ENCODE measurements around the gene TRIM37. TPM values are rescaled to one million over a fixed set of nuclear protein-coding genes. Genes with fewer than 3 reads are reported as not detected.

The TRIM37 gene
- total and polyA plus RNA-seq, 2 of the 8 experiments (the other 6 are each of a cell fraction or from before 2014, with no cell fraction given) = 38.2 to 57.0 TPM

DNA sequence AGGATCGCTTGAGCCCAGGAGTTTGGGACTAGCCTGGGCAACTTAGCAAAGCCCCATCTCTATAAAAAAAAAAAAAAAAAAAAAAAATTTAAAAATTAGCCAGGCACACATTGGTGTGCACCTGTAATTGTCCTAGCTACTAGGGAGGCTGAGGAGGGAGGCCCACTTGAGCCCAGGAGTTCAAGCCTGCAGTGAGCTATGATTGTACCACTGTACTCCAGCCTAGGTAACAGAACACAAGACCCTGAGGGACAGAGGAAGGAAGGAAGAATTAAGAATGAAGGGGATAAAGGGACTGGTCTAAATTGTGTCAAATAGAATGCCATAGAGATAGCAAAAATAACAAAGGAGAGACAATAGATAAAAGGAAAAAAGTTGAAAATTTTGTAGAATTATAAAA lies 102.8 kb downstream of the TRIM37 start (continued):
- TF ChIP-seq E2F6 (IDR thresholded peaks at IDR 0.05) (no peak), KDM5A (IDR thresholded peaks at IDR 0.05; ENCODE audit: low read length) (no peak), POLR2AphosphoS5 (IDR thresholded peaks at IDR 0.05; ENCODE audit: low read depth, low read length) (no peak), EP300 (IDR thresholded peaks at IDR 0.05; ENCODE audit: borderline replicate concordance in 1 of 2, low read depth in 2 of 2, low read length in 2 of 2) (no peak), GABPA (IDR thresholded peaks at IDR 0.05; ENCODE audit: borderline replicate concordance, insufficient read depth, low read length) (no peak), BACH1 (IDR thresholded peaks at IDR 0.05; ENCODE audit: low read length) (no peak)

All from H1 (cell line).